Epithelial cell of proximal tubule (primary cell): ENCODE data around the gene RAD52. TPM values are rescaled to one million over a fixed set of nuclear protein-coding genes. Genes with fewer than 3 reads are reported as not detected.
"Not testable (repeated sequence)": the region's sequence is repeated elsewhere in the genome, so short reads cannot be mapped to it uniquely, and the experiment has no call there.

Experiments
- DNase-seq: peaks from one replicate; pipeline ENCODE4 v3.0.0-alpha.2; 2011; ENCODE audit warnings: low read depth
- H3K4me3 ChIP-seq: 2 replicates; pipeline ENCODE4 v1.5.1; 2011; ENCODE audit warnings: low read depth, mild to moderate bottlenecking, low read length
- CTCF ChIP-seq: conservative IDR thresholded peaks from 2 replicates; pipeline ENCODE4 v1.5.1; 2012; ENCODE audit warnings: low read depth, mild to moderate bottlenecking, low read length
- total RNA-seq: library from RNA; depleted of rRNA; stranded (reverse); fragments of >200 nt; gene quantifications from 2 replicates; pipeline ENCODE4 v1.2.3, GENCODE V29; 2015

RAD52 gene
- total RNA-seq, 1 donor from 2014 or later, result 3.7 TPM

GRCh38 chr12:948238-948637 is 1.3 kb downstream of the RAD52 start:
- H3K4me3 ChIP-seq, result peak overlapping the region; percentile 96
- no peak for TF ChIP-seq CTCF
- DNase-seq, result no peak

DNA sequence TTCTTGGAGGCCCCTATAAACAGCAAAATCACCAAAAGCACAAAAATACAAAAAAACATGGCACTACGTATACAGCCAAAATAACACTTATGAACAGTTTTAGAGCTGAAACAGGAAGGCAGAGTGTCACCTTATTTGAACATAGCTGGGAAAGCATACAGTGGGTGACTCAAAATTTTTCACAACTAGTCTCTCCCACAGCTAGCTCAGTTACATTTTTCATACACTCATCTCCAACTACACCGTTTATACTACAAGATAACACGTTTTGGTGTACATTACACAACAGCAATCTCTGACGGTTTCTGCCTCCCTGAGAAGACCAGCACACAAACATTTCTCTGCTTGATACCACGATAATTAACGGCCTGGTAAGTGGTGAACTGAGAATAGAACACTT is 2.9 kb downstream of the RAD52 start:
- no peak overlapping the region for H3K4me3 ChIP-seq
- TF ChIP-seq CTCF, result no peak
- no peak for DNase-seq

GRCh38 chr12:946212-946611 is 3.3 kb downstream of the RAD52 start:
- H3K4me3 ChIP-seq, result no peak overlapping the region
- no peak for TF ChIP-seq CTCF
- no peak for DNase-seq

DNA sequence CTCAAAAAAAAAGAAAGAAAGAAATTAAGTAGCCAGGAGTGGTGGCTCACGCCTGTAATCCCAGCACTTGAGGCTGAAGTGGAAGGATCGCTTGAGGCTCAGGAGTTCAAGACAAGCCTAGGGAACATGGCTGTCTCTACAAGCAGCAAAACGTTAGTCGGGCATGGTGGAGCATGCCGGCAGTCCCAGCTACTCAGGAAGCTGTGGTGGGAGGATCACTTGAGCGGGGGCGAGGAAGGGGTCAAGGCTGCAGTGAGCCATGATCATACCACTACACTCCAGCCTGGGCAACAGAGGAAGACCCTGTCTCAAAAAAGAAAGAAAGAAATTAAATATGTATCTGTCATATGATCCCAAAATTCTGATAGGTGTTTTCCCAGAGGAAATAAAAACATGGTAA is 5.3 kb downstream of the RAD52 start:
- no peak for DNase-seq
- H3K4me3 ChIP-seq, result no peak overlapping the region
- no peak for TF ChIP-seq CTCF

GRCh38 chr12:943051-943450 is 6.4 kb downstream of the RAD52 start:
- no peak for DNase-seq
- no peak overlapping the region for H3K4me3 ChIP-seq
- TF ChIP-seq CTCF, result no peak

DNA sequence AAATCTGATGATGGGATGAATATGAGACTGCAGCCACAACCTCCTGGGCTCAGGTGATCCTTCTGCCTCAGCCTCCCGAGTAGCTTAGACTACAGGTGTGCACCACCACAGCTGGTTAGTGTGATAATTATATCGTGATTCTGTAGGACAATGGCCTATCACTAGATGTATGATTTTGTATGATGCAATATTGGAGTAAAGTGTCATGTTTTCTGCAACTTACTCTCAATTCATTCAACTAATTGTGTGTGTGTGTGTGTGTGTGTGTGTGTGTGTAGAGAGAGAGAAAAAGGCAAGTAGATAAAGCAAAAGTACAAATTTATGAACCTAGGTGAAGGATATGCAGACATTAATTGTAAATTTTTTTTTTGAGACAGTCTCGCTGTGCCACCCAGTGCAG is 10.7 kb downstream of the RAD52 start:
- H3K4me3 ChIP-seq, result no peak overlapping the region
- no peak for TF ChIP-seq CTCF
- no peak for DNase-seq

DNA sequence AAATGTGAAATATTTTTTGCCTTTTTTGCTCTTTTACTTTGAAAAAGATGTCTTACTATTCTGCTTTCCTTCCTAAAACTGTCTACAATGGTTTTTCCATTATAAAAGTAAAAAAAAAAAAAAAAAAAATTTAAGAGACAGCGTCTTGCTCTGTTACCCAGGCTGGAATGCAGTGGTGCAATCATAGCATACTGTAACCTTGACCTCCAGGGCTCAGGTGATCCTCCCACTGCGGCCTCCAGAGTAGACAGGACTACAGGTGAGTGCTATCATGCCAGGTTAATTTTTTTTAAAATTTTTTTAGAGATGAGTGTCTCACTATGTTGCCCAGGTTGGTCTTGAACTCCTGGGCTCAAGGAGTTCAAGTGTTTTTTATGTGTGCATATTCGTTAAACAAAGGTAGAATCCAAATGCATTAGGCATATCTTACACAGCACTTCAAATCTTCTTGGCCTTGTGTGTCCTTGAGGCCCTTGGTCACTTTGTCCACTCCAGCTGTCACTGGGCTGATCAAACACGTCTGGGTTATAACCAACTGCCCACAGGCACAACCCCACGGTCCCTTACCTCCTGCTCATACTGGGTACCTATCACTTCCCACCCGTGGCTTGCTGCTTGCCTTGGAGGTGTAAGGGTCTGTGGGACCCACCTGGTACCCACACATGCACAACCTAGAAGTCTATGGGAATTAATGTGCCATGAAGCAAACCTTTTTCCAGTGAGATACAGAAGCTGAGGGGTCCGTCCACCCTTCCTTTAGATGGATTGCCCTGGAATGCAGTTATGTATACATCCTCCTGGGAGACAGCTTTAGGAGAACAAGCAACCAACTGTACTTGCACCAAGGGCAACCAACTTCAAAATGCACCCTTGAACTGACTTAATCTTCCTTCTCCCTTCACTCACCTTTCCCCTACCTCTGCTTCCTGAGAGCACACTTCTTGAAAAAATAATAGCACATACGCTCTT is 12.8 kb downstream of the RAD52 start:
- no peak for DNase-seq
- no peak overlapping the region for H3K4me3 ChIP-seq
- TF ChIP-seq CTCF, result no peak

GRCh38 chr12:935891-936290 is 13.6 kb downstream of the RAD52 start:
- DNase-seq, H3K4me3 ChIP-seq: not testable (repeated sequence)
